Suppressor macrophage treated with lipopolysaccharide for 1 hour (primary cell): ENCODE data around the gene KRI1.
A peak's percentile ranks its signal among the peaks of the same experiment; 100 is the strongest.

Source experiments
- DNase-seq, 3 donors: peaks; one replicate each; pipeline ENCODE4 v3.0.0-alpha.2; 2020 to 2022

Gene KRI1

GRCh38 chr19:10517760-10518443 lies 47.9 kb downstream of the KRI1 start:
- peak in 2 of 3 donors; percentile 27 to 31 for DNase-seq

DNA sequence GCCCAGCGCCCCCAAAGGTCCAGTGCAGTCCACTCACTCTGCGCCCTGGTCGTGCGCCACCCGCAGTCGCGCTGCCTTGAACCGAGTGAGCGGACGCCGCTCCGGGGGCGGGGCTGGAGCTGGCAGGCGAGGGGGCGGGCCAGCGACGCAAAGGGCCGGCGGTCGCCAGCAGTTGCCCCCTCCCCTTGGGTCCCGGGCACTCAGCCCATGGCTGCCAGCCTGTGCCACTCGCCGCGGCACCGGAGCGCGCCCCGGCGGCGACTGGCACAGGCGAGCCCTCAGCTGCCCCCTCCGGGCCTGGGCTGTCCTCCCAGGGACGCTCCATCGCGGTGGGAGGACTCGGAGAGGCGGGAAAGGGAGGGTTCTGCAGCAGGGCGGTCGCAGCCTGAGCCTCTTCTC lies 48.5 kb downstream of the KRI1 start, which contains the start of gene S1PR5:
S1PR5 (minus strand) TSS at position 87 of the 399 bp plus-strand sequence. CDS start 2,436 bp downstream, outside the sequence.
- DNase-seq = peak in 1 of 3 donors; percentile 35

DNA sequence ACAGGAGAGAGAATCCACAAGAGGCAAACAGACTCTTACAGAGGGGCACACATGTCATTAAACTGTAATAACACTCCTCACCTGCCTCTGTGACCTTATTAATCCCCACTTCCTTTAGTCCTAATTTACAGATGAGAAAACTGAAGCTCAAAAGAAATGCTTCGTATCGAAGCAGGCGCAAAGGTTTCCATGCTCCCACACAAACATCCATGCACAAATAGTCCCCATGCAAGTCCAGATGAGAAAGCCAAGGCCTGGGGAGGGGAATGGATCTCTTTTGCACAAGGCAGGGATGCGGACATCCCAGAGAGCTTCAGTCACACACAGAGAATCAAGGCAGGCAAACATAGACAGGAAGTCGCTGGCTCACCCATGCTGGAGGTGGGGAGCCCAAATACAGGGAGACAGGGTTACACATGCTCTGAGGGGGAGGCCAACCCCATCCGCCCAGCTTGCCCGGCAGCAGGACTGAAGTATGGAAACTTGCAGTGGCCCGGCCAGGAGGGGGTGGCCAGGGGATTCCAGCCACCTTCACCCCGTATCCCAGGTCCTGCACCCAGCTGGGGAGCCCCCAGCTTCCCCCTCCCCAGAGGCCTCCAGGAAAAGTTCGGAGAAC lies 49.0 kb downstream of the KRI1 start:
- no peak for DNase-seq

GRCh38 chr19:10516064-10516385 lies 49.8 kb downstream of the KRI1 start:
- DNase-seq = no peak

- peak in 1 of 3 donors; percentile 30 for DNase-seq
Observed at GRCh38 chr19:10514211-10515145, 51.3 kb downstream of the KRI1 start.

DNA sequence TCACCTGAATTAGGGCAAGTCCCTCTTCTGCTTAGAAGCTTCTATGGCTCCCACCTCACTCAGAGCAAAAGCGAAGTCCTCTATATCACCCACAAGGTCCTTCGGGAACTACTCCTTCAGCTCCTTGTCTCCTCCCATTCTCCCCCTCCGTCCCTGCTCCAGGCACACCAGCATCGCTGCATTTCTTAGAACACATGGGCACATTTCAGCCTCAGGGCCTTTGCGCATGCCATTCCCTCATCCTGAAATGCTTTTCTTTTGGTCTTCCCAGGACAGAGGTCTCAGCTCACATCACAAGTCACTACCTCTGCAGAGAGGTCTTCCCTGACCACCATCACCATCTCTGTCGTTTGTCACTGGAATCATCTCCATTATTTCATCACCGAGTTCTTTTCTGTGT lies 52.6 kb downstream of the KRI1 start:
- DNase-seq = no peak

DNA sequence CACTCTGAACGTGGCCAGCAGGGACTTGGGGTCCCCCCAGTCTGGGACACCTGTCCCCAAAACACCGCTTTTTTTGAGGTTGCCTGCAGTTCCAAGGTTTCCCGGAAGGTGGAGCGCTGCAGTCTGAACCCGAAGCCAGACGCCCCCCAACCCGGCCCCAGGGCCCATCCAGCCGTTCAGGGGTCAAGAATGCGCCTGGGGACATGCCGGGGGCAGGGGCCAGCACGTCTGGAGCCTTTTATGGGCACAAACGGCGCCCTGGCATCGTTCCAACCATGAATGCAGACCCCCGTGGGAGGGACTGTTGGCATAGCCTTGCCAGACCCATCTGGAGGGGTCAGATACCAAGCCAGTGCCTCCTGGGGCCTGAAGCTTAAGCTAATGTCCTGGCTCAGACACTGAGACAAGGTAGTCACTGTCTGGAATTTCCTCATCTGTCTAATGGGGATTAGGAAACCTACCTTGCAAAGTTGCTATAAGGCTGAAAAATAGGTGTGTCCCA lies 55.5 kb downstream of the KRI1 start:
- DNase-seq = peak in 1 of 3 donors; percentile 35

DNA sequence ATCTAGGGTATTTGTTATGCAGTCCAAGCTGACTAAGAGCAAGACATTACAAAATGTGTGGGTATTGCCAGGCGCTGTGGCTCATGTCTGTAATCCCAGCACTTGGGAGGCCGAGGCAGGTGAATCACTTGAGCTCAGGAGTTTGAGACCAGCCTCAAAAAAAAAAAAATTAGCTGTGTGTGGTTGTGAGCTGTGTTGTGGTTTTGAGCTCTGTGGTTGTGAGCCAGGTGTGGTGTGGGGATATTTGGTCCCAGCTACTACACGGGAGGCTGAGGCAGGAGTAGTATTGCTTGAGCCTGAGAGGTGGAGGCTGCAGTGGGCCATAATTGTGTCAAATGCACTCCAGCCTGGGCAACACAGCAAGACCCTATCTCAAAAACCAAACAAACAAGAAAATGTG lies 57.1 kb downstream of the KRI1 start:
- DNase-seq = no peak

- DNase-seq = no peak
Observed at GRCh38 chr19:10508036-10508435, 57.8 kb downstream of the KRI1 start.

DNA sequence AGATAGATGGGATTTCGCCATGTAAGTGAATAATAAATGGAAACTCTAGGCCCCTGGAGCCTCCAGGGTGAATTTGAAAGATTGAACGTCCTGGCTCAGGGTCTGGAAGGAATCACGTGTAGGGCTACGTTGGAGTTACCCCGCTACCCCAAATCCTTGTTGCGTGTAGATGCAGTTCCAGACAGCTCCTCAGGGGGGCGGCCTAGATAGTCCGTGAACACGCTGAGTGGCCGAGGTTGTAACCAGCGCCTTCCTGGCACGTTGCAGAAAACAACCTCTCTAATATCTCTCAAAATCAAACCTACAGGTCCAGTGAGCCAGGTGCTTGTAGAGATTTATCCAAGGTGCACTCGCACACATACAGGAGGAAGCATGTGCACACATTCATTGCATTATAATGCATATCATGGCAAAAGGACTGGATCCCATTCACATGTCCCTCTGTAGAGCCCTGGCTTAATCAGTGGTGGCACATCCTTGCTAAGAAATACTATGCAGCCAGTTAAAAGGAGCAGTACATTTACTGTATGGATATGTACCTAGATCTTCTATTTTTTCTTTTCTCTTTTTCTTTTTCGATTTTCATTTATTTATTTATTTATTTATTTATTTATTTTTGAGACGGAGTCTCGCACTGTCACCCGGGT lies 60.1 kb downstream of the KRI1 start:
- peak; percentile 79 to 90 (median 89) for DNase-seq
